Activated T-cell treated with anti-CD3 and anti-CD28 coated beads for 48 hours (primary cell): ENCODE results near the gene BMP2.

Experiments used
- DNase-seq: peaks from one replicate; pipeline ENCODE4 v3.0.0-alpha.2; 2020; ENCODE audit warnings: low read depth

BMP2 gene

DNA sequence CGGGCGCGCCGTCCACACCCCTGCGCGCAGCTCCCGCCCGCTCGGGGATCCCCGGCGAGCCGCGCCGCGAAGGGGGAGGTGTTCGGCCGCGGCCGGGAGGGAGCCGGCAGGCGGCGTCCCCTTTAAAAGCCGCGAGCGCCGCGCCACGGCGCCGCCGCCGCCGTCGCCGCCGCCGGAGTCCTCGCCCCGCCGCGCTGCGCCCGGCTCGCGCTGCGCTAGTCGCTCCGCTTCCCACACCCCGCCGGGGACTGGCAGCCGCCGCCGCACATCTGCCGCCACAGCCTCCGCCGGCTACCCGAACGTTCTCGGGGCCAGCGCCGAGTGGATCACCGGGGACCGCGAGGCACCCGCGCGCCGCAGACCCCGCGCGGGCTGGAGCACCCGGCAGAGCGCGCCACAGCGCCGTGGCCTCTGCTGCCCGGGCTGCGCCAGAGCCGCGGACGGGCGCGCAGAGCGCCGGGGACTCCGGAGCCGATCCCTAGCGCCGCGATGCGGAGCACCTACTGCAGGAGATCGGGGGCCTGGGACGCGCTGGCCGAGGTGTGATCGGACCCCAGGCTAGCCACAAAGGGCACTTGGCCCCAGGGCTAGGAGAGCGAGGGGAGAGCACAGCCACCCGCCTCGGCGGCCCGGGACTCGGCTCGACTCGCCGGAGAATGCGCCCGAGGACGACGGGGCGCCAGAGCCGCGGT is at the start of gene BMP2:
TSS of gene BMP2 (plus strand) at position 151 of the 692 bp plus-strand sequence. CDS start 2,441 bp downstream, outside the sequence.
- peak; percentile 13 for DNase-seq

DNA sequence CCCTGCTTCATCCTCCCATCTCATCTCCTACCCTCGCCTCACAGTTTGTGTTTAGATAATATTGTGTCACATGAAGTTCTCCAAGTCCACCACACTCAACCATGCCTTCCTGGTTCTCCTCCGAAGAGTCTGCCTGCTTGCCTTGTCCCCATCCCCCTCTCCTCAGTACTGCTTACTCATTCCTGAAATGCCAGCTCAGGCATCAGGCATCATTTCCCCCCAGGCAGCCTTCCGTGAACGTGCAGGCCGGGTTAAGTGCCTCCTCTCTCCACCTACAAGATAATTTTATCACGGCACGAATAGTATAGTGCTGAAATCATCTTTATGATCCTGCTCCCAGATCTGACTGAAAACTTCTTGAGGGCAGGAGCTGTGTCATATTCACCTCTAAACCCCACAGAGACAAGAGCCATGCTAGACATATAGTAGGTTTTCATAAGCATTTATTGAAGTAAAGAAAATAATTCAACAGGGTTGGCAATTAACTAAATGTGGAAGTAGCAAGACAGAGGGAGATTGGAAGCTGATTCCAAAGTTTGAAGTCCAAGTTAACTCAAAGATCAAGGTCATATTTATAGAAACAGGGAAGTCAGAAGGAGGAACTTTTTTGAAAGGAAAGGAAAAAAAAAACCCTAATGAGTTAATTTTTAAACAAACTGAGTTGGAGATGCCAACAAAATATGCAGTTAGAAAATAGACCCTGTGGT is 48.7 kb upstream of the BMP2 start:
- no peak for DNase-seq

DNA sequence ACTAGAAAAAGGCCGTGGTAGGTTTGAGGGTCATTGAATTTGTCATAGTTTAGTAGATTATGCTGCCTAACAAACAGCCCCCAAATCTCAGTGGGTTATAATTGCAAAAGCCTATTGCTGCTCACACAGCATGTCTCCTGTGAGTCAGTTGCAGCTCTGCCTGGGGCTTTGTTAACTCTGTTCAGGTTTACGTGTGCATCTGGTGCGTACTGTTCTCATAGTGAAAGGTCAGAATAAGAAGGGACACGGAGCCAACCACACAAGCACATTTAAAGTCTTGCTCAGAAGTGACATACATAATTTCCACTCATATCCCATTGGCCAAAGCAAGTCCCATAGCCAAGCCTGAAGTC is 48.1 kb upstream of the BMP2 start:
- DNase-seq, result no peak

DNA sequence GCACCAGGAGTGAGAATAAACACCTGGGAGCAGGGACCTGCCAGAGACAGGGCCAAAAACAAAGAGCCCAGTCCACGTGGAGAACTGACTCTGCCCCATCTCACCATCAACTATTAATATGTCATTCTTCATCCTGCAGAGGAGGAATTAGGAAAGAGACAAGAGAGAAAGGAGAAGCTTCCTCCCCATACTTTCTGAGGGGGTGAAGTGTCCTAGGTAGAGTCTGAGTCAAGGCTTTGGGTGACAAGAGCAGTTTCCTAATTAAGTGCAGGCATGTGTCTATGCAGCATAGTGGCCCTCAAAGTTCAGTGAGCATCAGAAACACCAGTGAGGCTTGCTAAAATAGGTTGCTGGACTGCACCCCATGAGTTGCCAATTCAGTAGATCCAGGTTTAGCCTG is 40.7 kb upstream of the BMP2 start:
- no peak for DNase-seq

DNA sequence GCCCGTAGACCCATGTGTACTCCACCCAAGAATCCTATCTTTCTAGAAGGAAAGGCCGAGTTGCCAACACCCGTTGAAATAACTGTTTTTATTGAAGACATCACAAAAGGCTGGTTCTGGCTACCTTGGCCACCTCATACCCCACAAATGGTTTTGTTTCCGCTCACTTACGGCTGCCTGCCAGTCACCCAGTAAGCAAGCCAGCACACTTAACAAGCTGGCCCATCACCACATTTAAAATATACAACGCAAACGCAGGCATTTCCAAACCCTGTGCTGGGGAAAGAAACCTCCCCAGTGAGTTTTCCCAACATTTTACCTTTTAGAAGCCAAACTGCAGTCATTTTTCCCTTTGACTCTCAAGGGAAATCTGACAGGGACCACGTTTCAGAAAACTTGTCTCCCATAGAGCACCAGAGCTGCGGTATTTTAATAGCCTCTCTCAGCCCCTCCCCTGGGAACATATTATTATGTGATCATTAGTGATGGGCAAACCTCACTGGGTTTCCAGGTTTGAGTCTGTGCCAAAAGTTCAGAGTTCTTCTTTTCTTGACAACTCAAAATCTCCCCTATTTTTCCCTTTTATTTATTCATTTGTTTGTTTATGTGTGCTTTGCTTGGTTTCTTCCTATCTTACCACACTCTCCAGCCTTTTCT is 36.7 kb upstream of the BMP2 start:
- DNase-seq, result no peak

DNA sequence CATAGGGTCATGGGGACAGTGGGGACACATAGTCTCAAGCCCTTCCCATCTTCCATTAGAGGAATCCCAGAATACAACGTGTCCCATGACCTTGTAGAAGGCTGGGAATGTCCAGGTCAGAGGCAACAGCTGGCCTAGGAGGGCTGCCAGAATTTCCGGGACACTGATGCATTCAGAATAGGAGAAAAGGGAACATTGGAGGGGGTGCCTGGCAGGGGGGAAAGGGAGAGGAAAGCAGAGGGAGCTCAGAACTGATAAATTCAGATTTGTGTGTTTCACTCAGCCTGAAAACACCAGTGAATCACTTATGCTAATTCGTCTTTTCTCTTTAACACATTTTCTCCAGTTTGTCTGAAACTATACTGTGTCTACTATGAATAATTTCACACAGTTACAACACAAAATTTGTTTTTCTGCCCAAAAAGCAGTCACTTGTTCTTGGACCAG is 35.5 kb upstream of the BMP2 start:
- DNase-seq, result no peak

DNA sequence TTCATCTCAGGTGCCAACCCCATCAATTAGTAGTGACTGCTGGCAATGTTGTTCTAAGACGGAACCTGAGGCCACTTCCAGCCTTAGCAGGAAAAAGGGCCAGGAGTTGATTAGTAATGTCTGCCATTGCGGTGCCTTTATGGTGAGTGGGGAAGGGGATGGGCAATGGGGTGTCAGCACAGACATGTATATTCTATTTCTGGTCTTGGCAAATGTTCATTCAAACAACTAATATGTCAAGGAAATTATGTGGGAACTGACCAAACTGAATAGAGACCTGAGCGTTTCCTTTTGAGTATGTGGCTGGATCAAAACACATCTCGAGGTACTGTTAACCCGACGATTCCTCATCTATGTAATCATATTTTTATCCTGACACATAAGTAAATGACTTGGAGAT is 34.6 kb upstream of the BMP2 start:
- no peak for DNase-seq

DNA sequence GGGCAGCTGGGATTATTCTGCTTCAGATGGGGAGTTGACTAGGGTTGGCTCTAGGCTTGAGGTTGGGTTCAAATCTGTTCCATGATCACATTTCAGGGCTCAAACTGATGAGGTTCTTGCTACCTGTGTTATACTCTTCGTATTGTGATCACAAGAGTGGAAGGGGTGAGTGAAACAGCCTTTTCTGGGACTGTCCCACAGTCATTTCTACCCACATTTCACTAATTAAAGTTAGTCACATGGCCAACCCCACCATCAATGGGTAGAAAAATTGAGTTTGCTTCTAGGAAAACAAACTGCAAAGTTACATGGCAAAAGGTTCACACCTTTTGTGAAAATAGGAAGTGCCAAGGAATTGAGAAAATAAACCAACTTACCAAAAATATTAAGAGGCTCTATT is 33.5 kb upstream of the BMP2 start:
- no peak for DNase-seq

DNA sequence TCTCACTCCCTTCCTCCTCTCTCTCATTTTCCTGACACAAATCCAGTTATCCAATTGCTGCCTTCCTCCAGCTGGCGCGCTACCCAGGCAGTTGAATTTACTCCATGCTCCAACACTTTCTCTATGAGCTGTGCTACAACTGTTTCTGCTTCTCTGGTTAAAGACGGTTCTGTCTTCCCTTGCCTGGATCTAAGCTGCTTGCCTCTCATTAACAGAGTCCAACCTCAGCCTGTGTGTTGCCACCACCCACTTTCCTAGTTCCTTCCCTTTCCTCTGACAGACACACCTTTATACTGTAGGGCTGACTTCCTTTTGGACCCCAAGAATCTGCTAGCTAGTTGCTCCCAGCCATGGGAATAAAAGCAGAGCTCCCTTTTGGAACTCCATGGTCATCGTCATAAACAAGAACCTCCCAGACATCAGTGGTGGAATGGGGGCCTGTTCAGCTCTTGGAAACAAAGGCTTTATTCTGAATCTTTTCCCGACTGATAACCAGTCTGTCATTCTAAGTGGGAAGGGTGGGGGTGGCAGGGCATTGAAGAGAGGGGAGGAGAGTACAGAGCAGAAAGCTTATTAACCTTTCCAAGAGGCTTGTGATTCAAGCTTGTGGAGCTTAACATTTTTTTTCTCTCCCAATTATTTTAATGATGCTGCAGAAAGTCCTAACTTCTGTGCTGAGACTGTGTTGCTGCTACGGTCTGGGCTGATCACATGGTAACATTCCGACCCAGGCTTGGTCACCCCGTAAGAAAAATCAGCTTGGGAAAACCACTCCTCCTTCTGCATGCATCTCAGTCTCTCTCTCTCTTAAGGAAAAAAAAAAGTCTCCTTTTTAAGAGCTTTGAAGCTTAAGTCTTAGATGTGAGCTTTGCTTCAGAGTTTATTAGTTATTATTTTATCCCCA is 31.3 kb upstream of the BMP2 start:
- no peak for DNase-seq

DNA sequence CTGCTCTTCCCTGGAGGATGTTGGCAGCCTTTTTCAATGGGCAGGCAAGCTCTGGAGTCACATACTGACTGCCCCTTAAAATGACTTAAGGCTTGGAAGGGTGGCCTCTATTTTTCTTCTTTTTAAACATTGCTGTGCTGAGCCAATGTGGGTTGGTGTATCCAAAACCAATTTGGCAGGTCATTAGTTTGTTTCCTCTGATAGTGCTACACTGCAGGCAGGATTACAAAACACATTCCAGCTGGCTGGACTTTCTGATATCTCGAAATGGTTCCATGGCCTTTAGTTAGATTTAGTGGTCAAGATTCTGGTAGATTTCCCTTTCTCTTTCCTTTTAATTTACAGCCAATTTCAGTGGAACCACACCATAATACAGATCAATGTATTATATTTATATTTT is 28.1 kb upstream of the BMP2 start:
- DNase-seq, result no peak

DNA sequence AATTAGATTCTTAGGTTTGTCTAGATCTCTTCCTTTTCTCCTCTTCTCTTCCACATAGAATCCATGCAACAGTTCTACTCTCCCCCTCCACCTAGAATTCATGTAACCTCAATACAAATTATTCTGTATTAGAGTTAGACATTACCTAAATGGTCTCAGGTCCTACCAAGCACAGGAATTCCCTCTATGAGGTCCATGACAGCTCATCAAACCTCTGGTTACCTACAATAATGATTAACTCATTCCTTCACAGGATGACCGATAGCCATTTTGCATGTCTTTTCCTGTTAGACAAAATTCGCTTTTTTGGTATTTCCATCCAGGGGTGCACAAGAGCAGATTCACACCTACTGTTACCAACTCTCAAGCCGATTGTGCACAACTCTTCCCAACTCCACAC is 27.4 kb upstream of the BMP2 start:
- DNase-seq, result no peak

DNA sequence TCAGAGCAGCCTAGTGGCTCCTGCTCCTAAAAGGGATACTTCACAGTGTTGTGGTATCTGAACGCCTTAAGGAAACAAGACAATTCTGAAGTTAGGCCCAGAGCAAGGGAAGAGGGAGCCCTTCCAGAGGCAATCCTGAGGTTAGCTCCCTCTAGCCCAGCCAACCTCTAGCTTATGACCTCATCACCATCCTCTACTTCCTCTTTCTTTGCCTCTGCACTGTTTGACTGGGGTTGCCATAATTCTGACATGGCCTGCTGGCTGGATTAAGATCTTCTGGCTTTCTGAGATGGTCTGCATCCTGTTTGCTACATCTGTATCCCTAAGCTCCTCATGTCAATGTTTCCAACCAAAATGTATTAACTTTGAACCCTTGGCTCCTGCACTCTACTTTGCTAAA is 23.3 kb upstream of the BMP2 start:
- no peak for DNase-seq

DNA sequence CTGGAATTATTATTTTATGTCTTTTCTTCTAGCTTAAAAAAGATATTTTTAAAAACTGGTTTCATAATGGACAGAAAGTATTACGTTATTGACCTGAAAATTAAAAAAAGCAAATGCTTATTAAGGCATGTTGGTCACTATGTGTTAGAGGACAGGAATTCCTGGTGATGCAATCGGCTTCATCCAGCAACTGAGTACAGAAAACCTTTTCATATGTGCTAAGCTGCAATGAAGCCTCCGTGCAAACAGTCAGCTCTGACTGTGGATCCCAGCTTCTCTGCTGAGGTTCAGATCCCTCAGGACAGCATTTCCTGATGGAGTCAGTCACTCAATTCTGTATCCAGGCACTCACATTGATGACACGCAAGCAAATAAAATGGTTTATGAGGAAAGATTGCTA is 22.7 kb upstream of the BMP2 start:
- DNase-seq, result no peak

DNA sequence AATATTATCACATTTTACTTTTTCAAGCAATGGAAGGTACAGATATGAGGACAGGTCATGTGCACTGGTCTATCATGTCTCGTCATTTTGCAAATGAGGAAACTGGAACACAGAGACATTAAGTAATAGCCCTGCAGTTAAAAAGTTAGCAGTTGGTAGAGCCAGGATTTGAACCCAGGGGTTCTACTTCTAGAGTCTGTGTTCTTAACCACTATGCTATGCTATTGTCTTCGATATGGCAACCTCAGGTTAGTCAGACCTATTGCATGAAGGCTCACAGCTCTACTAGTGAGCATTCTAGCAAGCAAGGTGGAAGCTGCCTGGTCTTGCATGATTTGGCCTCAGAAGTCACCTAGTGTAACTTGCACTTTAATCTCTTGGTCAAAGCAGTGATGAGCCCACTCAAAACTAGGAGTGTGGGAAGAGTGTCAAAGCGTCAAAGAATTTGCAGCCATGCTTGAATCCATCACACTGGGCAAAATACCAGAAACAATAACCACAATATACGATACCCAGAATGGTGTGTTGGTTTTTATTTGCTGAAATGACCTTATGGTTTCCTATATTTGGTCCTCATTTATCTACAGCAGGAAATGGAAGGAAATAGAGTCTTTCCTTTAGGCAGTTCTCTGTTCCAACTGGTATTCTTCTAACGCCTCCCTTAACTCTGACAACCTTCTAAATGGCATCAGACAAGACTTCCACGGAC is 20.4 kb upstream of the BMP2 start:
- DNase-seq, result no peak

DNA sequence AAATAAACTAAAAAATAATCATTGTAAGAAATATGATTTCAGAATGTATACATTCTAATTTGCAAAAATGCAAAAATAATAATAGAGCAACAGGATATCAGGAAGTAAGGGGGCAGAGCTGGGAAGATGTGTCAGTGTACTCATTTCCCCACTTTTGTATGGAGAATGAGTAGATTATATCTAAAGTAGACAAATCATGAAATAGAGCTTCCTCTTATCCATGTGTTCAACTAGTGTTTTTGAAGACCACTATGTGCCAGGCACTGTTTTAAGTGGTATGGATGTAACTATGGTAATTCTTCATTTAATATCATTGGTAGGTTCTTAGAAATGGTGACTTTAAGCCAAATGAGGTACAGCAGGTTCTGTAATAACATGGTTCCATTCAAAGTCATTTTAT is 17.0 kb upstream of the BMP2 start:
- no peak for DNase-seq

DNA sequence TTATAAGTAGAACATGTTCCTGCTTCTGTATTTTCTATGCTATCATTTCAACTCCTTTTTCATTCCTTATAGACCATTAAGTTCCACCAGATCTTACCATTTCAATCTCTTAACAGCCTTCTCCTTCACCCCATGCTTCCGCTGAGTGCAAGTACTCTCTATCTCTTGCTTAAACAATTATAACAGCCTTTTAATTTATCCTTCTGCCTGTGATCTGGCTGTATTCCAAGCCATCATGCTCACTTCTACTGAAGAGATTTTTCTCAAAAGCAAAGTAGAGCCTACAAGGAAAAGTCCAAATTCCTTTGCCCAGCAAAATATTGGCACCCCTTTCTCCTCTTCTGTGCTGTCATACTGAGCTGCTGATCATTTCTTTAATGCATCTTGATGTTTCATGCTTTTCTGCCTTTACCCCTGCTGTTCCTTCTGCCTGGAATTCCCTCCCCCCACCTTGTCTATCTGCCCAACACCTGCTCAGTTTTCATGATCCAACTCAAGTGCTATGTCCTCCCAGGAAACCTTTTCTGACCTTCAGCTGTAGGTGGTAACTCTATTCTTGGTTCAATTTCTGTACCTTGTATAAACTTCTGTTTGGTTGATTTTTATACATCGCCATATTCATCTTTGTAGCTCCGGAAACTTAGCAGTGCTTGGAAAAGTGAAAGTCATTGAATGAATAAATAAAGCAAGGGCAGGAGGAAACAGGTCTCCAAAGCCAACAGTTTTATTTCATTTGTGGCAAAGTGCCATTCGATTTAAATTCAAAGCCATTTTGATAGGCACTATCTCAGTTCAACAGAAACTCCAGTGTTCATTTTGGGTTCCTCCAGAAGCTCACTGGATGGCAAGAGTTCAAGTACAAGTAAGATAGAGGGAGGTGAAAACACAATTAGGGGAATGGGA is 10.5 kb upstream of the BMP2 start:
- DNase-seq, result no peak

DNA sequence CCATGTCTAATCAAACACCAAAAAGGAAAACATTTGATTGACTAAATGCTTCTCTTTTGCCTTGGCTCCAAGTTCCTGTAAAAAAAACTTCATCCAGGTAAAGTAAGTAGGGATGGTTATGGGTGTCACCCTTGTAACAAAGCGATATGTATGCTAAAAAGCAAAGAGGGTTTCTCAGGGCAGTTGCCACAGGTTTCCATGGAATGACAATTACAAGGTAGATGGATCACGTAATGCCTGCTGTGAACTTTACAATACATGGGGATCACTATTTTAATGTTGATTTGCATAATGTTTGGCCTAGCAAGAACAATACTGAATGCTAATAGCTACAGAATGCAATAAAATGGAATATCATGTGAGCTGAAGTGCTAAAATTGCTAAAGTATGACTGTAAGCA is 2.9 kb upstream of the BMP2 start:
- no peak for DNase-seq

DNA sequence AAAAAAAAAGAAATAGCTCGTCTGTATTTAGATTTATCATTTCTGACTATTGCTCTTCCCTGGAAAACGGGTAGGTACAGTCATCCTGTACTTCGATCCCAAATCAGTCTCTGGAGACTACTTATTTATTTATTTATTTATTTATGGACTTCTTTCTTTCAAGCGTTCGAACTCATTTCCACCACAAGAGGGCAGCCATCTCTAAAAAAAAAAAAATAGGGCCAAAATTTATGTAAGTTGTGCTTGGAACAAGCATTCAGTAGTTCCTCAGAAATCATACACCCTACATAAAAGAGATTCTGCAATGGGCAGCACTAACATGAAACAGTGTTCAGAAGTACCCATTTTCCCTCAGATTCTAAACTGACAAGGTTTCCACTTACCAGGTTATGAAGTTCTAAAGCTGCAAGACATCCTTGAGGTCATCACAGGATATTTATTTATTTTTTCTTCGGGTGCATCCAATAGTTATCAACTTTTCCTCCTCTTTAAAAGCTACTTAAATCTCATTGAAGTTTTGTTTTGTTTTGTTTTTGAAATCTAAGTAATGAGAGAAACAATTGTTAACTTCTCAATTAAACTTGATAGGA is 1.9 kb upstream of the BMP2 start:
- no peak for DNase-seq

DNA sequence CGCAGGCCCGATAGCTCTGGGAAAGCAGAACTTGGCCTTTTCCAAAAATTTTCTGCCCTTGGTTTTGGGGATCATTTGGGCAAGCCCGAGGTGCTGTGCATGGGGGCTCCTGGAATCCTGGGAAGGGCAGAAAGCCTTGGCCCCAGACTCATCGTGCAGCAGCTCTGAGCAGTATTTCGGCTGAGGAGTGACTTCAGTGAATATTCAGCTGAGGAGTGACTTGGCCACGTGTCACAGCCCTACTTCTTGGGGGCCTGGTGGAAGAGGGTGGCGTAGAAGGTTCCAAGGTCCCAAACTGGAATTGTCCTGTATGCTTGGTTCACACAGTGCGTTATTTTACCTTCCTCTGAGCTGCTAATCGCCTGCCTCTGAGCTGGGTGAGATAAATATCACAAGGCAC is 1.1 kb upstream of the BMP2 start:
- DNase-seq, result no peak

DNA sequence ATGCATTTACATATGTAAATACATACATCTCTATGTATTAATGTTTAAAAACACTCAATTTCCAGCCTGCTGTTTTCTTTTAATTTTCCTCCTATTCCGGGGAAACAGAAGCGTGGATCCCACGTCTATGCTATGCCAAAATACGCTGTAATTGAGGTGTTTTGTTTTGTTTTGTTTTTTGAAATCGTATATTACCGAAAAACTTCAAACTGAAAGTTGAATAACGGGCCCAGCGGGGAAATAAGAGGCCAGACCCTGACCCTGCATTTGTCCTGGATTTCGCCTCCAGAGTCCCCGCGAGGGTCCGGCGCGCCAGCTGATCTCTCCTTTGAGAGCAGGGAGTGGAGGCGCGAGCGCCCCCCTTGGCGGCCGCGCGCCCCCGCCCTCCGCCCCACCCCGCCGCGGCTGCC is 355 bp upstream of the BMP2 start:
- no peak for DNase-seq
